ENCODE data around the gene RASGRF2. TPM values are rescaled to one million over a fixed set of nuclear protein-coding genes. Genes with fewer than 3 reads are reported as not detected.

RASGRF2 gene
- polyA plus RNA-seq, 1 donor from 2014 or later: 0.42 TPM

- Histone ChIP-seq H3K9ac (ENCODE audit: low read length) (no peak overlapping the region), H3K36me3 (ENCODE audit: insufficient read depth, low read length) (no peaks in the 10 kb centered on the region), H2AFZ (ENCODE audit: low read depth, low read length) (no peak overlapping the region), H3K9me2 (ENCODE audit: insufficient read depth, low read length) (no peaks in the 10 kb centered on the region), H3K4me3 (ENCODE audit: low read length) (no peak overlapping the region), H3K9me3 (ENCODE audit: low read length) (no peaks in the 10 kb centered on the region), H3K27me3 (ENCODE audit: insufficient read depth, low read depth, low read length) (no peaks in the 10 kb centered on the region), H3F3A (ENCODE audit: insufficient read depth, low read length, poor library complexity, severe bottlenecking) (no peaks in the 10 kb centered on the region), H3K27ac (ENCODE audit: low read length) (no peak overlapping the region), H4K20me1 (ENCODE audit: insufficient read depth) (no peaks in the 10 kb centered on the region), H3K79me2 (replicated peaks; ENCODE audit: insufficient read depth, low read length) (no peaks in the 10 kb centered on the region), H3K4me2 (ENCODE audit: low read length) (no peak overlapping the region)
- TF ChIP-seq EP300 (conservative IDR thresholded peaks at IDR 0.05; ENCODE audit: poor library complexity, severe bottlenecking) (no peak), REST (IDR thresholded peaks at IDR 0.05; ENCODE audit: borderline replicate concordance) (no peak), MXI1 (conservative IDR thresholded peaks at IDR 0.05; ENCODE audit: poor library complexity, severe bottlenecking) (no peak), RAD21 (conservative IDR thresholded peaks at IDR 0.05) (no peak), EZH2 (IDR thresholded peaks at IDR 0.05; ENCODE audit: borderline replicate concordance, insufficient read depth, low read length, poor library complexity, severe bottlenecking) (no peak), TAF1 (IDR thresholded peaks at IDR 0.05; ENCODE audit: low read depth) (no peak), CTCF (IDR thresholded peaks at IDR 0.05; ENCODE audit: poor library complexity, severe bottlenecking) (no peak), SMC3 (conservative IDR thresholded peaks at IDR 0.05; ENCODE audit: poor library complexity) (no peak), POLR2AphosphoS5 (IDR thresholded peaks at IDR 0.05) (no peak)
Measured at GRCh38 chr5:81204205-81204604, 244.0 kb downstream of the RASGRF2 start.

GRCh38 chr5:81205058-81205457 is 244.9 kb downstream of the RASGRF2 start:
- no peak overlapping the region for H3K4me2 ChIP-seq (ENCODE audit: low read length)
- no peaks in the 10 kb centered on the region for H4K20me1 ChIP-seq (ENCODE audit: insufficient read depth)
- H3K27me3 ChIP-seq (ENCODE audit: insufficient read depth, low read depth, low read length): no peaks in the 10 kb centered on the region
- H3K9me2 ChIP-seq (ENCODE audit: insufficient read depth, low read length): no peaks in the 10 kb centered on the region
- no peak overlapping the region for H3K27ac ChIP-seq (ENCODE audit: low read length)
- H3K4me3 ChIP-seq (ENCODE audit: low read length): no peak overlapping the region
- H2AFZ ChIP-seq (ENCODE audit: low read depth, low read length): no peak overlapping the region
- H3K9me3 ChIP-seq (ENCODE audit: low read length): no peaks in the 10 kb centered on the region
- H3K36me3 ChIP-seq (ENCODE audit: insufficient read depth, low read length): no peaks in the 10 kb centered on the region
- no peak for TF ChIP-seq CTCF (IDR thresholded peaks at IDR 0.05; ENCODE audit: poor library complexity, severe bottlenecking)
- TF ChIP-seq POLR2AphosphoS5 (IDR thresholded peaks at IDR 0.05): no peak
- TF ChIP-seq EZH2 (IDR thresholded peaks at IDR 0.05; ENCODE audit: borderline replicate concordance, insufficient read depth, low read length, poor library complexity, severe bottlenecking): no peak
- TF ChIP-seq SMC3 (conservative IDR thresholded peaks at IDR 0.05; ENCODE audit: poor library complexity): no peak
- TF ChIP-seq TAF1 (IDR thresholded peaks at IDR 0.05; ENCODE audit: low read depth): no peak
- no peak for TF ChIP-seq REST (IDR thresholded peaks at IDR 0.05; ENCODE audit: borderline replicate concordance)
- no peak for TF ChIP-seq EP300 (conservative IDR thresholded peaks at IDR 0.05; ENCODE audit: poor library complexity, severe bottlenecking)
- TF ChIP-seq MXI1 (conservative IDR thresholded peaks at IDR 0.05; ENCODE audit: poor library complexity, severe bottlenecking): no peak
- TF ChIP-seq RAD21 (conservative IDR thresholded peaks at IDR 0.05): no peak
- H3K79me2 ChIP-seq (replicated peaks; ENCODE audit: insufficient read depth, low read length): no peaks in the 10 kb centered on the region
- no peak overlapping the region for H3K9ac ChIP-seq (ENCODE audit: low read length)
- no peaks in the 10 kb centered on the region for H3F3A ChIP-seq (ENCODE audit: insufficient read depth, low read length, poor library complexity, severe bottlenecking)
